ENCODE measurements around the gene SPPL2C. TPM values are rescaled to one million over a fixed set of nuclear protein-coding genes. Genes with fewer than 3 reads are reported as not detected.

SPPL2C gene
- total and polyA plus RNA-seq, 4 donors = not detected

DNA sequence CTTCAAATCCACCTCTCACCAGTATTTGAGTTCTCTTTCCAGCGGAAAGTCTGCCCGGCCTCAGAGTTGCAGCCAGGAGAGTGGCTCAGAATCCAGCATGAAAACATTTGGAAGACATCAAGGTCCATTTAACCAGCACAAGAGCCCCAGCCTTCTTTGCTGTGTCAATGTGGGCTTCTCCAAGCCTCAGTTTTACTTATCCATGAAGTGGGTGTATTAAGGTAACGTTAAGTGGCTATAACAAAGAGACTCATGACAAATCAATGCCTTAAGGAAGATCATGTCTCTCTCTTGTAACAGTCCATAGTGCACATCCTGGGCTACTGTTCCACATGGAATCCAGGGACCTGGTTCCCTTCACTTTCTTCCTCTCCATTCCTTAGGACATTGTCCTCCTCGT, 959 bp upstream of the SPPL2C start:
- no peaks in the 10 kb centered on the region for H3K36me3 ChIP-seq (ENCODE audit: control insufficient read depth in 1 of 2, insufficient read depth in 2 of 2, low read length in 1 of 2)
- no peak for DNase-seq
- no peak for ATAC-seq (ENCODE audit: low FRiP score)
- no peaks in the 10 kb centered on the region for H3K9me3 ChIP-seq (ENCODE audit: control insufficient read depth, low read length)
- H3K27ac ChIP-seq (ENCODE audit: low read depth in 1 of 2, low read length in 2 of 2) = no peak overlapping the region
- WGBS, 2 donors = 89% methylated on average over 4 of the region's 4 CpGs
- H3K27me3 ChIP-seq (ENCODE audit: control insufficient read depth in 1 of 2, insufficient read depth in 2 of 2, low read length in 1 of 2) = no peaks in the 10 kb centered on the region
- H3K4me3 ChIP-seq (ENCODE audit: low read length in 2 of 2) = no peak overlapping the region
- intact Hi-C loops (cut with DNase I) = no loop called here
- H3K4me1 ChIP-seq (ENCODE audit: control insufficient read depth in 1 of 2, insufficient read depth in 2 of 2, low read length in 2 of 2) = no peaks in the 10 kb centered on the region

DNA sequence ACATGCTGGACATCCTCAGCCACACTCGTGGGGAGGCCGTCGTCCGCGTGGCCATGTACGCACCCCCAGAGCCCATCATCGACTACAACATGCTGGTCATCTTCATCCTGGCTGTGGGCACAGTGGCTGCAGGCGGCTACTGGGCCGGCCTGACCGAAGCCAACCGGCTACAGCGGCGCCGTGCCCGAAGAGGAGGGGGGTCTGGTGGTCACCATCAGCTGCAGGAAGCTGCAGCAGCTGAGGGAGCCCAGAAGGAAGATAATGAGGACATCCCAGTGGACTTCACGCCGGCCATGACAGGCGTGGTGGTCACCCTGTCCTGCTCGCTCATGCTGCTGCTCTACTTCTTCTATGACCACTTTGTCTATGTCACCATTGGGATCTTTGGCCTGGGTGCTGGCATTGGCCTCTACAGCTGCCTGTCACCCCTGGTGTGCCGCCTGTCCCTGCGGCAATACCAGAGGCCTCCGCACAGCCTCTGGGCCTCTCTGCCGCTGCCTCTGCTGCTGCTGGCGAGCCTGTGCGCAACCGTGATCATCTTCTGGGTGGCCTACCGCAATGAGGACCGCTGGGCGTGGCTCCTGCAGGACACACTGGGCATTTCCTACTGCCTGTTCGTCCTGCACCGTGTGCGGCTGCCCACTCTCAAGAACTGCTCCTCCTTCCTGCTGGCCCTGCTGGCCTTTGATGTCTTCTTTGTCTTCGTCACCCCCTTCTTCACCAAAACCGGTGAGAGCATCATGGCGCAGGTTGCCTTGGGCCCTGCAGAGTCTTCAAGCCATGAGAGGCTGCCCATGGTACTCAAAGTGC, 900 bp downstream of the SPPL2C start:
- no peaks in the 10 kb centered on the region for H3K27me3 ChIP-seq (ENCODE audit: control insufficient read depth in 1 of 2, insufficient read depth in 2 of 2, low read length in 1 of 2)
- no peak overlapping the region for H3K27ac ChIP-seq (ENCODE audit: low read depth in 1 of 2, low read length in 2 of 2)
- no peaks in the 10 kb centered on the region for H3K36me3 ChIP-seq (ENCODE audit: control insufficient read depth in 1 of 2, insufficient read depth in 2 of 2, low read length in 1 of 2)
- DNase-seq = no peak
- intact Hi-C loops (cut with DNase I) = no loop called here
- no peak overlapping the region for H3K4me3 ChIP-seq (ENCODE audit: low read length in 2 of 2)
- no peak for ATAC-seq (ENCODE audit: low FRiP score)
- 89 to 90% methylated on average over 32 to 35 of the region's 35 CpGs for WGBS, 2 donors
- no peaks in the 10 kb centered on the region for H3K4me1 ChIP-seq (ENCODE audit: control insufficient read depth in 1 of 2, insufficient read depth in 2 of 2, low read length in 2 of 2)
- H3K9me3 ChIP-seq (ENCODE audit: control insufficient read depth, low read length) = no peaks in the 10 kb centered on the region

DNA sequence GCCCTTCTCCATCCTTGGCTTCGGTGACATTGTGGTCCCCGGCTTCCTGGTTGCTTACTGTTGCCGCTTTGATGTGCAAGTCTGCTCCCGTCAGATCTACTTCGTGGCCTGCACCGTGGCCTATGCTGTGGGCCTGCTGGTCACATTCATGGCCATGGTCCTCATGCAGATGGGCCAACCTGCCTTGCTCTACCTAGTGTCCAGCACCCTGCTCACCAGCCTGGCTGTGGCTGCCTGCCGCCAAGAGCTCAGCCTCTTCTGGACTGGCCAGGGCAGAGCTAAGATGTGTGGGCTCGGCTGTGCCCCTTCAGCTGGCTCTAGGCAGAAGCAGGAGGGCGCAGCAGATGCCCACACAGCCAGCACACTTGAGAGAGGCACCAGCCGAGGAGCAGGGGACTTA, 1.5 kb downstream of the SPPL2C start:
- H3K4me1 ChIP-seq (ENCODE audit: control insufficient read depth in 1 of 2, insufficient read depth in 2 of 2, low read length in 2 of 2) = no peaks in the 10 kb centered on the region
- no peaks in the 10 kb centered on the region for H3K9me3 ChIP-seq (ENCODE audit: control insufficient read depth, low read length)
- no peak overlapping the region for H3K4me3 ChIP-seq (ENCODE audit: low read length in 2 of 2)
- H3K27ac ChIP-seq (ENCODE audit: low read depth in 1 of 2, low read length in 2 of 2) = no peak overlapping the region
- no peaks in the 10 kb centered on the region for H3K36me3 ChIP-seq (ENCODE audit: control insufficient read depth in 1 of 2, insufficient read depth in 2 of 2, low read length in 1 of 2)
- peak in 1 of 2 donors; percentile 17 for DNase-seq
- intact Hi-C loops (cut with DNase I) = no loop called here
- no peaks in the 10 kb centered on the region for H3K27me3 ChIP-seq (ENCODE audit: control insufficient read depth in 1 of 2, insufficient read depth in 2 of 2, low read length in 1 of 2)
- 86 to 89% methylated on average over 10 of the region's 10 CpGs for WGBS, 2 donors
- ATAC-seq (ENCODE audit: low FRiP score) = no peak

DNA sequence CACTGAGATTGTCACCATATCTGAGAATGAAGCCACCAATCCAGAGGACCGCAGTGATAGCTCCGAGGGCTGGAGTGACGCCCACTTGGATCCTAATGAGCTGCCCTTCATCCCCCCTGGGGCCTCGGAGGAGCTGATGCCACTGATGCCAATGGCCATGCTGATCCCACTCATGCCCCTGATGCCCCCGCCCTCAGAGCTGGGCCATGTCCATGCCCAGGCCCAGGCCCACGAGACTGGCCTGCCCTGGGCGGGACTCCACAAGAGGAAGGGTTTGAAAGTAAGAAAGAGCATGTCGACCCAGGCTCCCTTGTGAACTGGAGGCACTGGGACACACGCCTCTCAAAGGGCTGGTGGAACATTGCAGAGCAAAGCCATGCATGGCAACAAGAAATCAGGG, 2.0 kb downstream of the SPPL2C start:
- ATAC-seq (ENCODE audit: low FRiP score) (no peak), DNase-seq (peak in 1 of 2 donors; percentile 16)
- WGBS, 2 donors = 80 to 82% methylated on average over 9 of the region's 9 CpGs
- no peak overlapping the region for H3K4me3 ChIP-seq (ENCODE audit: low read length in 2 of 2)
- H3K9me3 ChIP-seq (ENCODE audit: control insufficient read depth, low read length) = no peaks in the 10 kb centered on the region
- no peaks in the 10 kb centered on the region for H3K4me1 ChIP-seq (ENCODE audit: control insufficient read depth in 1 of 2, insufficient read depth in 2 of 2, low read length in 2 of 2)
- intact Hi-C loops (cut with DNase I) = no loop called here
- H3K36me3 ChIP-seq (ENCODE audit: control insufficient read depth in 1 of 2, insufficient read depth in 2 of 2, low read length in 1 of 2) = no peaks in the 10 kb centered on the region
- H3K27me3 ChIP-seq (ENCODE audit: control insufficient read depth in 1 of 2, insufficient read depth in 2 of 2, low read length in 1 of 2) = no peaks in the 10 kb centered on the region
- H3K27ac ChIP-seq (ENCODE audit: low read depth in 1 of 2, low read length in 2 of 2) = no peak overlapping the region

DNA sequence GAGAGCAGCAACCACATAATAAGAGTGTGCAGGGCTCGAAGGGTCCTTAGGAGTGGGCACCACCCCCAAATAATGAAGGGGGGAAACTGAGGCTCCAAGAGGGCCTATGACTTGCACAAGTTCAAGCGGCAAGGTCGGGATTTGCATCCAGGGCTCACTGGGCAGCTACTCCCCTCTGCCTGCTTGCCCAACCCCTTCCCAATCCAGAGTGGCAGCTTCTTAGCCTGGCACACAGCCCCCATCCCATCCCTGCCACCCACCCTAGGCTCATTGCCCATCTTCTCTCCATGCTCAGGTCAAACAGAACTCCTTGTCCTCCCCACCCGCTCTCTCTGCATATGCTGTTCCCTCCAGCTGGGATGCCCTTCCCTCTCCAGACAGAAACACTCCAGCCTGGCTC, 2.4 kb downstream of the SPPL2C start:
- Histone ChIP-seq H3K4me1 (ENCODE audit: control insufficient read depth in 1 of 2, insufficient read depth in 2 of 2, low read length in 2 of 2) (no peaks in the 10 kb centered on the region), H3K27me3 (ENCODE audit: control insufficient read depth in 1 of 2, insufficient read depth in 2 of 2, low read length in 1 of 2) (no peaks in the 10 kb centered on the region), H3K36me3 (ENCODE audit: control insufficient read depth in 1 of 2, insufficient read depth in 2 of 2, low read length in 1 of 2) (no peaks in the 10 kb centered on the region), H3K27ac (ENCODE audit: low read depth in 1 of 2, low read length in 2 of 2) (no peak overlapping the region), H3K4me3 (ENCODE audit: low read length in 2 of 2) (no peak overlapping the region), H3K9me3 (ENCODE audit: control insufficient read depth, low read length) (no peaks in the 10 kb centered on the region)
- ATAC-seq (ENCODE audit: low FRiP score) = no peak
- peak in 1 of 2 donors; percentile 25 for DNase-seq
- intact Hi-C loops (cut with DNase I) = no loop called here
- WGBS, 2 donors = 89 to 91% methylated on average over 4 of the region's 4 CpGs

DNA sequence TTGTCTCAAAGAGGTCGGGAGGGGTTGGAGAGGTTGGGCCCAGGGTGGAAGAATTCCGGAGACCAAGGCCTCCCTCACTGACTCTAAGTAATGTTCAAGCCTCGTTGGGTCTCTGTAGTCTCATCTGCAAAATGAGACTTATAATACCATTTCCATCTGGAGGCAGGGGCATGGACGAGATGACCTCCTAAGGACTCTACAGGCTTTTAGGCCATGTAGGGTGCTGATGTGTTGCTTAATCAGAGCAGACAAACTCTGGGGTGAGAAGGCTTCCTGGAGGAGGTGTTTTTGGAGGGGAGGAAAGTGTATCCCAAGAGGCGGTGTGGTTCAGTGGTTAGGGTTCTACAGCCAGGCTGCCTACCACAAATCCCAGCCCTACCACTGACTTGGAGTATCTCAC, 3.1 kb downstream of the SPPL2C start:
- DNase-seq (peak in 1 of 2 donors; percentile 4), ATAC-seq (ENCODE audit: low FRiP score) (no peak)
- no peaks in the 10 kb centered on the region for H3K9me3 ChIP-seq (ENCODE audit: control insufficient read depth, low read length)
- H3K36me3 ChIP-seq (ENCODE audit: control insufficient read depth in 1 of 2, insufficient read depth in 2 of 2, low read length in 1 of 2) = no peaks in the 10 kb centered on the region
- no peaks in the 10 kb centered on the region for H3K4me1 ChIP-seq (ENCODE audit: control insufficient read depth in 1 of 2, insufficient read depth in 2 of 2, low read length in 2 of 2)
- H3K27me3 ChIP-seq (ENCODE audit: control insufficient read depth in 1 of 2, insufficient read depth in 2 of 2, low read length in 1 of 2) = no peaks in the 10 kb centered on the region
- H3K27ac ChIP-seq (ENCODE audit: low read depth in 1 of 2, low read length in 2 of 2) = no peak overlapping the region
- no peak overlapping the region for H3K4me3 ChIP-seq (ENCODE audit: low read length in 2 of 2)
- WGBS, 2 donors = 83 to 86% methylated on average over 5 of the region's 5 CpGs
- intact Hi-C loops (cut with DNase I) = no loop called here

DNA sequence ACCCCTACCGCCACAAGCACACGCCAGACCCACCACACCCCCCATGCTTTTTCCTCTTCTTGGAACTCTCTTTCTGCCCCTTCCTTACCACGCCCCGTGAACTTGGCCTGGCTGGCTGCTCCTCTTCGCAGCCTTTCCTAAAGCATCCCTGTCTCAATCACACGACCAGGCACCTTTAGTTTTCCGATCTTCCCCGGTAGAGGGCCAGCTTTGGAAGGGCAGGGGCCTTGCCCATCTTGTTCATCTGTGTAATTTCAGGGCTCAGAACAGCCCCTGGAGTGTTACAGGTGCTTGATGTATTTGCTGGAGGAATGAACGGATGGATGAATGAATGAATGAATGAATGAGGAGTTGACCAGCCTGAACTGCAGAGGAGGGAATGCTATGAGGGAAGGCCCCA, 3.7 kb downstream of the SPPL2C start:
- no peaks in the 10 kb centered on the region for H3K4me1 ChIP-seq (ENCODE audit: control insufficient read depth in 1 of 2, insufficient read depth in 2 of 2, low read length in 2 of 2)
- 89 to 91% methylated on average over 9 of the region's 9 CpGs for WGBS, 2 donors
- peak in 1 of 2 donors; percentile 17 for DNase-seq
- H3K27ac ChIP-seq (ENCODE audit: low read depth in 1 of 2, low read length in 2 of 2) = no peak overlapping the region
- no peak for ATAC-seq (ENCODE audit: low FRiP score)
- intact Hi-C loops (cut with DNase I) = no loop called here
- no peaks in the 10 kb centered on the region for H3K36me3 ChIP-seq (ENCODE audit: control insufficient read depth in 1 of 2, insufficient read depth in 2 of 2, low read length in 1 of 2)
- no peaks in the 10 kb centered on the region for H3K27me3 ChIP-seq (ENCODE audit: control insufficient read depth in 1 of 2, insufficient read depth in 2 of 2, low read length in 1 of 2)
- H3K4me3 ChIP-seq (ENCODE audit: low read length in 2 of 2) = no peak overlapping the region
- no peaks in the 10 kb centered on the region for H3K9me3 ChIP-seq (ENCODE audit: control insufficient read depth, low read length)

DNA sequence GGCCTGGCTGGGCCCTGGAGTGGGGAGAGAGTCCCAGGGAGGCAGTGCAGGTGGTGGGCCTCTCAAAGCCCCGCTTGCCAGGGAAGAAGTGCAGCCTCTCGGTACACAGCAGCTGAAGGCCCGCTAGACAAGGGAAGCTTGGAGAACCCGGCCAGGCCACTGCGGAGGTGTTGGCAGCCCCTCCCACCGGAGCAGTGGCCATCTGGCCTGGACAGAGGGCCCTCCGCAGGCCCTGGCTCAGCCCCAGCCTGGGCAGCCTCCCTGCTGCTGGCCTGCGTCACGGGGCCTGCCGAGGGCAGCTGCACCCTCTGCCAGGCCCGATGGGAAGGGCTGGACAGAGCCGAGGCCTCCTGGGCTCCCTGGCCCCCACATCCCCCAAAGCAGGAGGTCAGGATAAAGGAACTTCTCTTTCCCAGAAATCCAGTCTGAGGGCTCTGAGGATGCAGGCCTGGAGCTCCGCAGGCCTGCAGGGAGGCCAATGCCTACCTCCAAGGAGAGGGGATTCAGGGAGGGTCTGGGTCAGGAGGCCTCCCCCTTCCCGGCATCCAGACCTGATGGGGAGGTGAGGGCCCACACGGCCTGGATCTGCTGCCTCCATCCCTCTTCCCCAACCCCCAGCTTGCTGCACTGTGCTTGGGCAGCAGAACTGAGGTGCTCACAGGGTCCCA, 4.3 kb downstream of the SPPL2C start:
- peak in 1 of 2 donors; percentile 37 for DNase-seq
- ATAC-seq (ENCODE audit: low FRiP score) = no peak
- no peaks in the 10 kb centered on the region for H3K4me1 ChIP-seq (ENCODE audit: control insufficient read depth in 1 of 2, insufficient read depth in 2 of 2, low read length in 2 of 2)
- H3K36me3 ChIP-seq (ENCODE audit: control insufficient read depth in 1 of 2, insufficient read depth in 2 of 2, low read length in 1 of 2) = no peaks in the 10 kb centered on the region
- H3K9me3 ChIP-seq (ENCODE audit: control insufficient read depth, low read length) = no peaks in the 10 kb centered on the region
- WGBS, 2 donors = 22 to 26% methylated on average over 15 of the region's 15 CpGs
- no peak overlapping the region for H3K27ac ChIP-seq (ENCODE audit: low read depth in 1 of 2, low read length in 2 of 2)
- no peaks in the 10 kb centered on the region for H3K27me3 ChIP-seq (ENCODE audit: control insufficient read depth in 1 of 2, insufficient read depth in 2 of 2, low read length in 1 of 2)
- no peak overlapping the region for H3K4me3 ChIP-seq (ENCODE audit: low read length in 2 of 2)
- intact Hi-C loops (cut with DNase I) = no loop called here

DNA sequence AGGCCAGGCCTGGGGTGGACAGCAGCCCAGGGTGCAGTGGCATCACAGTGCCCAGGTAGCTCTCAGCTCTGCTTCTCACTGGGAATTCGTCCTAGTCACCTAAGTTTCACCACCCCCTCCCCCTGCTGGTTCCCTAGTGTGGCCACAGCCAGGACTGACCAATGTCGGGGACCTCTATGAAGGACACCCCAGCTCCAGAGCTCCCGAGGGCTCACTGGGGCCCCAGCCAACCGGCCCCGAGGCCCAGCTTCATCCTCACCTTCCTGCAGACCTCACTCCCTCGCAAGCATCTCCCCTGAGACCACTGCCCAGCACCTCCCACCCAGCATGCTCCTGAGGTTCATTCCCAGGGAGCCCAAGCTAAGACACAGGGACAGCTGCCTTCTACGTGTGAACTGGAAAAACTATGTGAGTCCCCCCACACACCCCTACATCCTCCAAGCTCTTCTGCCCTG, 4.9 kb downstream of the SPPL2C start:
- 82 to 83% methylated on average over 6 to 7 of the region's 7 CpGs for WGBS, 2 donors
- intact Hi-C loops (cut with DNase I) = no loop called here
- no peaks in the 10 kb centered on the region for H3K4me1 ChIP-seq (ENCODE audit: control insufficient read depth in 1 of 2, insufficient read depth in 2 of 2, low read length in 2 of 2)
- no peaks in the 10 kb centered on the region for H3K27me3 ChIP-seq (ENCODE audit: control insufficient read depth in 1 of 2, insufficient read depth in 2 of 2, low read length in 1 of 2)
- ATAC-seq (ENCODE audit: low FRiP score) (no peak), DNase-seq (peak in 1 of 2 donors; percentile 22)
- no peaks in the 10 kb centered on the region for H3K36me3 ChIP-seq (ENCODE audit: control insufficient read depth in 1 of 2, insufficient read depth in 2 of 2, low read length in 1 of 2)
- no peaks in the 10 kb centered on the region for H3K9me3 ChIP-seq (ENCODE audit: control insufficient read depth, low read length)
- no peak overlapping the region for H3K4me3 ChIP-seq (ENCODE audit: low read length in 2 of 2)
- H3K27ac ChIP-seq (ENCODE audit: low read depth in 1 of 2, low read length in 2 of 2) = no peak overlapping the region

Data from aorta (tissue), 5 donors.